Measurements from ENCODE around the gene ALG12.

ALG12 gene

GRCh38 chr22:49951986-49952896 is 34.0 kb upstream of the ALG12 start:
- TF ChIP-seq CEBPB (IDR thresholded peaks at IDR 0.05) (no peak), TEAD4 (IDR thresholded peaks at IDR 0.05) (peak; percentile 92), ZBTB7A (IDR thresholded peaks at IDR 0.05; ENCODE audit: low read depth) (peak; percentile 66; the same call in 1 of the 2 replicates)

GRCh38 chr22:49951678-49951985 is 33.4 kb upstream of the ALG12 start:
- TF ChIP-seq EGR1 (IDR thresholded peaks at IDR 0.05) (no peak), TCF12 (IDR thresholded peaks at IDR 0.05; ENCODE audit: low read depth) (no peak; the same call in 1 of the 2 replicates), EP300 (IDR thresholded peaks at IDR 0.05; ENCODE audit: borderline replicate concordance) (no peak), CREB1 (IDR thresholded peaks at IDR 0.05; ENCODE audit: low read depth) (no peak), CEBPB (IDR thresholded peaks at IDR 0.05) (no peak), REST (IDR thresholded peaks at IDR 0.05; ENCODE audit: low read depth) (no peak), USF1 (IDR thresholded peaks at IDR 0.05) (no peak), MAX (IDR thresholded peaks at IDR 0.05) (no peak), YY1 (IDR thresholded peaks at IDR 0.05; ENCODE audit: low read depth) (no peak), ZBTB7A (IDR thresholded peaks at IDR 0.05; ENCODE audit: low read depth) (no peak), TEAD4 (IDR thresholded peaks at IDR 0.05) (no peak), RAD21 (IDR thresholded peaks at IDR 0.05; ENCODE audit: low read depth) (no peak)

GRCh38 chr22:49951000-49951677 is 32.9 kb upstream of the ALG12 start:
- TF ChIP-seq MAX (IDR thresholded peaks at IDR 0.05) = peak; percentile 92
- TF ChIP-seq EP300 (IDR thresholded peaks at IDR 0.05; ENCODE audit: borderline replicate concordance) = peak; percentile 48; the same call in 1 of the 2 replicates
- peak; percentile 20; the same call in 1 of the 2 replicates for TF ChIP-seq YY1 (IDR thresholded peaks at IDR 0.05; ENCODE audit: low read depth)
- peak; percentile 73 for TF ChIP-seq USF1 (IDR thresholded peaks at IDR 0.05)
- TF ChIP-seq RAD21 (IDR thresholded peaks at IDR 0.05; ENCODE audit: low read depth) = no peak; the same call in 1 of the 2 replicates
- no peak for TF ChIP-seq EGR1 (IDR thresholded peaks at IDR 0.05)
- peak; percentile 79 for TF ChIP-seq TCF12 (IDR thresholded peaks at IDR 0.05; ENCODE audit: low read depth)
- peak; percentile 79 for TF ChIP-seq NFIC (IDR thresholded peaks at IDR 0.05)
- TF ChIP-seq FOXM1 (IDR thresholded peaks at IDR 0.05; ENCODE audit: borderline replicate concordance, low read depth) = 0 out of 2 replicates have a peak, but pooled peaks have one; percentile 22
- no peak for TF ChIP-seq CEBPB (IDR thresholded peaks at IDR 0.05)
- peak; percentile 92 for TF ChIP-seq ZBTB7A (IDR thresholded peaks at IDR 0.05; ENCODE audit: low read depth)

- TF ChIP-seq YY1 (IDR thresholded peaks at IDR 0.05; ENCODE audit: low read depth) (no peak), ZBTB7A (IDR thresholded peaks at IDR 0.05; ENCODE audit: low read depth) (no peak), TCF12 (IDR thresholded peaks at IDR 0.05; ENCODE audit: low read depth) (no peak), REST (IDR thresholded peaks at IDR 0.05; ENCODE audit: low read depth) (no peak), RAD21 (IDR thresholded peaks at IDR 0.05; ENCODE audit: low read depth) (no peak), MAX (IDR thresholded peaks at IDR 0.05) (no peak), NFIC (IDR thresholded peaks at IDR 0.05) (no peak), CEBPB (IDR thresholded peaks at IDR 0.05) (no peak), CREB1 (IDR thresholded peaks at IDR 0.05; ENCODE audit: low read depth) (no peak), TEAD4 (IDR thresholded peaks at IDR 0.05) (no peak), FOXM1 (IDR thresholded peaks at IDR 0.05; ENCODE audit: borderline replicate concordance, low read depth) (no peak), EGR1 (IDR thresholded peaks at IDR 0.05) (no peak), USF1 (IDR thresholded peaks at IDR 0.05) (no peak), TAF1 (IDR thresholded peaks at IDR 0.05; ENCODE audit: low read depth) (no peak), EP300 (IDR thresholded peaks at IDR 0.05; ENCODE audit: borderline replicate concordance) (no peak)
These were observed 32.3 kb upstream of the ALG12 start for GRCh38 chr22:49950396-49950994.

Data from Ishikawa (cell line).